ENCODE data around the gene SIPA1L3.

GRCh38 chr19:37902668-37903067 is 4.3 kb upstream of the SIPA1L3 start:
- TF ChIP-seq, protein P1, sequence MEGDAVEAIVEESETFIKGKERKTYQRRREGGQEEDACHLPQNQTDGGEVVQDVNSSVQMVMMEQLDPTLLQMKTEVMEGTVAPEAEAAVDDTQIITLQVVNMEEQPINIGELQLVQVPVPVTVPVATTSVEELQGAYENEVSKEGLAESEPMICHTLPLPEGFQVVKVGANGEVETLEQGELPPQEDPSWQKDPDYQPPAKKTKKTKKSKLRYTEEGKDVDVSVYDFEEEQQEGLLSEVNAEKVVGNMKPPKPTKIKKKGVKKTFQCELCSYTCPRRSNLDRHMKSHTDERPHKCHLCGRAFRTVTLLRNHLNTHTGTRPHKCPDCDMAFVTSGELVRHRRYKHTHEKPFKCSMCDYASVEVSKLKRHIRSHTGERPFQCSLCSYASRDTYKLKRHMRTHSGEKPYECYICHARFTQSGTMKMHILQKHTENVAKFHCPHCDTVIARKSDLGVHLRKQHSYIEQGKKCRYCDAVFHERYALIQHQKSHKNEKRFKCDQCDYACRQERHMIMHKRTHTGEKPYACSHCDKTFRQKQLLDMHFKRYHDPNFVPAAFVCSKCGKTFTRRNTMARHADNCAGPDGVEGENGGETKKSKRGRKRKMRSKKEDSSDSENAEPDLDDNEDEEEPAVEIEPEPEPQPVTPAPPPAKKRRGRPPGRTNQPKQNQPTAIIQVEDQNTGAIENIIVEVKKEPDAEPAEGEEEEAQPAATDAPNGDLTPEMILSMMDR (IDR thresholded peaks at IDR 0.05) = peak; percentile 80 to 92 (median 86)
- TF ChIP-seq POLR2A (IDR thresholded peaks at IDR 0.05) = no peak
